ENCODE data around the gene CGB5.

GRCh38 chr19:49059053-49059452, 15.4 kb downstream of the CGB5 start:
- TF ChIP-seq CTCF (IDR thresholded peaks at IDR 0.05) (no peak), POLR2A (IDR thresholded peaks at IDR 0.05) (no peak)

All from Peyer's patch (tissue), 4 donors.